ENCODE measurements around the gene USP33.
"Not testable (repeated sequence)": the region's sequence is repeated elsewhere in the genome, so short reads cannot be mapped to it uniquely, and the experiment has no call there.

The USP33 gene

DNA sequence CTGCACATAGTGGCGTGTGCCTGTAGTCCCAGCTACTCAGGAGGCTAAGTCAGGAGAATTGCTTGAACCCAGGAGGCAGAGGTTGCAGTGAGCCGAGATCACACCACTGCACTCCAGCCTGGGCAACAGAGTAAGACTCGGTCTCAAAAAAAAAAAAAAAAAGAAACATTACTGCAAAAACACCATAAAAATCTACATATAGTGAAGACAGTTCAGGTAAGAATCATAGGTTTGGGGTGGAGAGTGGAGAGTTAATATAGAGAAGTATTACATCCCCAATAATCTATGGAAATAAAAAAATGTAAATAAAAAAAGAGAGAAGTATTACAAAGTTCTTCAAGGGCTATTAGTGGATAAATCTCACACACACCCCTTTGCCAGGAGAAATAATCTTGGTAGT lies 84.8 kb downstream of the USP33 start:
- H3K4me3 ChIP-seq, H3K27ac ChIP-seq: not testable (repeated sequence)

DNA sequence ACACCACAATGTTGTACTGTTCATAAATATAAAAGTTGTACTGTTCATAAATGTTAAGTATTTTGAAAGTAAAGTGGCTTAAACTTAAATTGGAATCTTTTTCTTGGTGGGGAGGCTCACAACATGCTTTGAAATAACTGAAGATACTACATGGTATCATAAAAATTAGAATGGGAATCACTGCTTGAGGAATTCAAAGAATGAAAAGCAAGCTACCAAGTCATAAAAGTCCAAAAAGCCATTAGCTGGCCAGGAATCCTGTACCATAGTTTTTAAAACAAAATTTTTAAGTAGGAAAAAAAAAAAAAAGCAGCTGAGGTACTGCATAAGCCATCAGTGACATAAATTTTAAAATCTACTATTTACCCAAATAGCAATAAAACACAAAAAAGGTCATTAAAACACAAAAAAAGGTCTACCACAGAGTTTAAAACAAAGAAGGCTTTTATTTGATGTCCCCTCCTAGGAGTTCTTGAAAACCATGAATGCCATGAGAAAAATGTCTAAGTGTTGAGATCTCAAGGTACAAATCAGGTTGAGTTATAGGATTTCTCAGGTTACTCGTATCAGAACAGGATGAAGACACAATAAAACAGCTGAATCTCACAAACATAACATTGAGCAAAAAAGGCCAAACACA lies 85.8 kb downstream of the USP33 start:
- Histone ChIP-seq H3K27ac (no peak overlapping the region), H3K4me3 (no peak overlapping the region)

DNA sequence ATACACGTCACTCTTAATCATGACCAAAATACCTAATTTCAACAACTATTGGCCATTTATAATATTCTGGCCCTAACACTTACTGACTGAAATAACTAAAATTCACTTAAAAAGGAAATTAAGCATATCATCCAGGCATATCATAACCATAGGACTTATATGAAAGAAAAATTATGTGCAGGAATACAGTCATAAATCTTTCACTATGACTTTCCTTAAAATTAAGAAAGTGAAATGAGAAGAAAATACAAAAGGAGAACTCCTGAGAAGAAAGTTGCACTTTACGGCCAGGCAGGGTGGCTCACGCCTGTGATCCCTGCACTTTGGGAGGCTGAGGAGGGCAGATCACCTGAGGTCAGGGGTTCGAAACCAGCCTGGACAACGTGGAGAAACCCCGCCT lies 86.6 kb downstream of the USP33 start:
- Histone ChIP-seq H3K27ac (no peak overlapping the region), H3K4me3 (no peak overlapping the region)

DNA sequence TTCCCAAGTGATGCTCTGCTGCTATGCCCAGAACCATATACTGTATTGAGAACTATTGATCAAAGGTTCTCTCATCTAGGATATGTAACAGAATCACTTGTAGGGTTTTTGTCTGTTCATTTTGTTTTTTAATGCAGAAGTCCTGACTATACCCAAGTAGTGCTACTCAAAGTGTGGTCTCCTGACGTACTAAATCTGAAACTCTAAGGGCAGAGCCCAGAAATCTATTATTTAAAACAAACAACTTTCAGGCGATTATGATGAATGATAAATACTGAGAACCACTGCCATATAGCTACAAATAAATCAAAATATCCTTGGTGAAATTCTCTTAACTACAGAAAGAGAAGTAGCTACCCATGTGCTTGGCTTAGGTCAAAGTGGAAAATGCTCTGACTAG lies 87.3 kb downstream of the USP33 start:
- Histone ChIP-seq H3K27ac (no peak overlapping the region), H3K4me3 (no peak overlapping the region)

DNA sequence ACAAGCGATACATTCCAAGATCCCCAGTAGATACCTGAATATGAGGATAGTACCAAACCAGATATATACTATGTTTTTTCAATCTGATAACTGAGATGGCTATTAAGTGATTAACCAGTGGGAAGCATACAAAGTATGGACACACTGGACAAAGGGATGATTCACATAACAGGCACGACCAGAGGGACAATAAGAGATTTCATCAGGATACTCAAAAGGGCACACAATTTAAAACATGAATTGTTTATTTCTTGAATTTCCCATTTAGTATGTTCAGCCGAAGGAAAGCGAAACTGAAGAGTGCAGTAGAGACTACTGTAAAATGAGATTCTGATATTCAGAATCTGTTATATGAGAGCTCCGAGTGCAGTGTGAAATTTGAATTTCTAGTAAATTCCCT lies 87.8 kb downstream of the USP33 start:
- Histone ChIP-seq H3K27ac (no peak overlapping the region), H3K4me3 (no peak overlapping the region)

DNA sequence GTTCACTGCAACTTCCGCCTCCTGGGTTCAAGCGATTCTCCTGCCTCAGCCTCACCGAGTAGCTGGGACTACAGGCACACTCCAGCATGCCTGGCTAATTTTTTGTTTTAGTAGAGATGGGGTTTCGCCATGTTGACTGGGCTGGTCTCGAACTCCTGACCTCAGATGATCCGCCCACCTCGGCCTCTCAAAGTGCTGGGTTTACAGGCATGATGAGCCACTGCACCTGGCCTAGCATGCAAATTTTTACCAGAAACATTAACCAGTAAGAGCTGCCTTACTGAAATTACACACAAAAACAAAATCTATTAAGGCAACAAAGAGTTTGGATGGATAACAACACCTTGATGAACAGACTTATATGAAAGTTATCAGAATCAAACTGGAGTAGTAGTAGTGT lies 89.3 kb downstream of the USP33 start:
- H3K4me3 ChIP-seq, result no peak overlapping the region
- no peak overlapping the region for H3K27ac ChIP-seq

DNA sequence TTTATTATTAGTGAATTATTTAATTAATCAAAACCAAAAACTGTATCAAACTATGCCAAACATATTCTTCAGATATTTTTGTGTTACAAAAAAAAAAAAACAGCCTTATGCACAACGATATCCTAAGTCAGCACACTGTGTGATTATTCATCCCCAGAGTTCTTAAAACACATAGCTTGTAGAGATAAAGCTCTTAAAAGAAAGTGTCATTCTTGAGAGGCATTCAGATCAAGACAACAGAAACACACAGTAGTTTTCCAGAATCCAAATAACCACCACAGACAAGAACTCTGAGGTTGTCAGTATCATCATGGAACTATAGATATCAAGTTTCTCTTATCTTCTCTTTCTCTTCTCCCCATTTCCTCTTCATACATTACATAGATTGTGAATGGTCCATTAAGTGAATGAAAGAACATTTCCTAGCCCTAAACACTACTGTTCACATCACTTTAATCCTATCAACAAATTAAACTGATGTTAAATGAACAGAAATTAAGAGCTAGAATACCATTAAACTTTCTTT lies 90.7 kb downstream of the USP33 start:
- H3K4me3 ChIP-seq, result no peak overlapping the region
- H3K27ac ChIP-seq, result no peak overlapping the region

DNA sequence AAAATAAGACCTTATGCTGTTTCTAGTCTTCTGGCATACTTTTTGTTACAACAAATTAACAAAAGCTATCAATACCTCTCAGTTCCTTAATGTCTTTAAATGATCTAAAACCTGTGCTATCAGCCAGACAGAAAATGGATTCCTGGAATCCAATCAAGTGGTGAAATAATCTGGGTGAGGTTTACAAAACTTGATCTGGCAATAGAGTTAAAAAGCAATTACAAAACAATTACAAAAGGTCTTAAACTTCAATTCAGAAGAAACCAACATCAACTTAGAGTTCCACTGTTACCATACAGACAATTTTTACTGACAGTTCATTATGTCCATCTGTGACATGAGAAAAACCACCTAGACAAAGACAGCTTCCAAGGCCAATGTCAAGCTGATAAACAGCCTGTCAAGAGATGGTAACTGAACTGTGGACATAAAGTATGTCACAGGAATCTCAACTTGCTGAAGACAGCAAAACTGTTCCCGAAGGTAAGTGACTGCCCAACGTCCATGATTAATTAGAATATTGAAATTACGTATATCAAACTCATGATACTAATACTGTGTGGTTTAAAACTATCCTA lies 94.6 kb downstream of the USP33 start:
- H3K4me3 ChIP-seq, result no peak overlapping the region
- no peak overlapping the region for H3K27ac ChIP-seq

DNA sequence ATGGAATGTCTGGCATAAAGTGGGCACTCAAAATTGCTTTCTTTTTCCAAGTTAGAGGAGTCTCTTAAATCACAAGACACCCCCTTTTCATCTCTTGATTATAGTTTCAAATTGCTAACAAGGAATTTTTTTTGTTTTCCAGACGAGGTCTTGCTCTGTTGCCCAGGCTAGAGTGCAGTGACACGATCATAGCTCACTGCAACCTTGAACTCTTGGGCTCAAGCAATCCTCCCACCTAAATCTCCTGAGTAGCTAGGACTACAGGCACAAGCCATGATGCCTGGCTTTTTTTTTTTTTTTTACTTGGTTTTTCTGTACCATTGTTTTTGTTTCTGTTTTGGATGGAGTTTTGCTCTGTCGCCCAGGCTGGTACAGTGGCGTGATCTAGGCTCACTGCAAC lies 98.0 kb downstream of the USP33 start:
- Histone ChIP-seq H3K4me3 (no peak overlapping the region), H3K27ac (no peak overlapping the region)

DNA sequence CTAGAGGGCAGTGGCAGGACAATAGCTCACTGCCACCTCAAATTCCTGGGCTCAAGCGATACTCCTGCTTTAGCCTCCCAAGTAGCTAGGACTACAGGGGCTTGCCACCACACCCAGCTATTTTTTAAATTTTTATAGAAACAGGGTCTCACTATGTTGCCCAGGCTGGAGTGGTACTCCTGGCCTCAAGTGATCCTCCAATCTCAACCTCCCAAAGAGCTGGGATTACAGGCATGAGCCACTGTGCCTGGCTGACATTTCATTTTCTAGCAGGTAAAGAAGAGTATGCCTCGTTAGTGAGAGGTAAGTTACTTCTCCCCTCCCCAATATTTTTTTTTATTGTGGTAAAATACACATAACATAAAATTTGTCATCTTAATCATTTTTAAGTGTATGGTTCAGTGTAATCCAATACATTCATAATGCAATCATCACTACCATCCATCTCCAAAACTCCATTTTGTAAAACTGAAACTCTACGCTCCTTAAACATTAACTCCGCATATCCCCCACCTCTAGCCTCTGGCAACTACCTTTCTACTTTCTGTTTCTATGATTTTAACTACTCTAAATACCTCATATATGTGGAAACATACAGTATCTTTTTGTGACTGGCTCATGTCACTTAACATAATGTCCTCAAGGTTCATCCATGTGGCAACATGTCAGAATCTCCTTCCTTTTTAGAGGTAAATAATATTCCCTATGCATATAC lies 99.6 kb downstream of the USP33 start:
- Histone ChIP-seq H3K27ac (no peak overlapping the region), H3K4me3 (no peak overlapping the region)

DNA sequence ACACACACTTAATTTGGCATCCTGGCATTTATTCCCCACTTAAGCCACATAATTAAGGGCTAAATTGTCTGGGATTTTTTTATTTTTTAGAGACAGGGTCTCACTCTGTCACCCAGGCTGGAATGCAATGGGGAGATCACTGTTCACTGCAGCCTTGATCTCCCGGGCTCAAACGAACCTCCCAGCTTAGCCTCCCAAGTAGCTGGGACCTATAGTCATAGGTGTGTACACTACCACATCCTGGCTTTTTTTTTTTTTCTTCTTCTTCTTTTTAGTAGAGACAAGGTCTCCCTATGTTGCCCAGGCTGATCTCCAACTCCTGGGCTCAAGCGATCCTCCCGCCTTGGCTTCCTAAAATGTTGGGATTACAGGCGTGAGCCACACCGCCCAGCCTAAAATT lies 101.4 kb downstream of the USP33 start:
- H3K27ac ChIP-seq, result no peak overlapping the region
- no peak overlapping the region for H3K4me3 ChIP-seq

DNA sequence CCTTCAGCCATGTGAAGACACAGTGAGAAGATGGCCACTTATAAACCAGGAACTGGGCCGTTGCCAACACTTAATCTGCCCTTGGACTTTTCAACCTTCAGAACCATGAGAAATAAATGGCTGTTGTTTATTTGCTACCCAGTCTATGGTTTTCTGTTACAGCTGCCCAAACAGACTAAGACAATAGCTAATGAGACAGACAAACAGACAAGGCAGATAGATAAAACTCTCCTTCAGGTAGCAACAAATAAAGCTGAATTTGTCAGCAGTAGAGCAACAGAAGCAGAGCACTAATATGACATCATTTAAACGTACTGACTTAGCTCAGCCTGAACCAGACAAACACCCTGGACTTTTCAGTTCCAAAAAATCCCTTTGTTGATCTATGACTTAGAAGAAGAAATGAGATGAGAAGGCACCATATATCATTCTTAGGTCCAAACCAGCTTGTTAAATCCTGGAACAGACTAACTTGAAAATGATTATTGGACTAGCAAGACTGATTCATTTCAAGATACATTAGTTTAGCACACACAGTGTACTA lies 104.1 kb downstream of the USP33 start:
- no peak overlapping the region for H3K27ac ChIP-seq
- H3K4me3 ChIP-seq, result no peak overlapping the region

DNA sequence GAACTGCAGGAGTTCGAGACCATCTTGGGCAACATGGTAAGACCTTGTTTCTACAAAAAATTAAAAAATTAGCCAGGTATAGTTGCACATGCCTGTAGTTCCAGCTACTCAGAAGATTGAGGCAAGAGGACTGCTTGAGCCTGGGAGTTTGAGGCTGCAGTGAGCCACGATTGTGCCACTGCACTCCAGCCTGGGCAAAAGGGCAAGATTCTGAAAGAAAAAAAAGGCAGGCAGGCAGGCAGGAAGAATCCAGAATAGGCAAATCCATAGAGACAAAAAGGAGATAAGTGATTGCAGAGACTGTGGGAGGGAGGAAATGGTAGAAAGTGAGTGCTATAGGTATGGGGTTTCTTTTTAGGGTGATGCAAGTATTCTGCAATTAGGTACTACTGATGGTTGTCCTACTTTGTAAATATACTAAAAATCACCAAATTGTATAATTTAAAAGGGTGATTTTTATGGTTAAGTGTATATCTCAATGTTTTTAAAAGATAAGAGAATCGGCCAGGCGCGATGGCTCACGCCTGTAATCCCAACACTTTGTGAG lies 106.6 kb downstream of the USP33 start:
- Histone ChIP-seq H3K4me3 (no peak overlapping the region), H3K27ac (no peak overlapping the region)

DNA sequence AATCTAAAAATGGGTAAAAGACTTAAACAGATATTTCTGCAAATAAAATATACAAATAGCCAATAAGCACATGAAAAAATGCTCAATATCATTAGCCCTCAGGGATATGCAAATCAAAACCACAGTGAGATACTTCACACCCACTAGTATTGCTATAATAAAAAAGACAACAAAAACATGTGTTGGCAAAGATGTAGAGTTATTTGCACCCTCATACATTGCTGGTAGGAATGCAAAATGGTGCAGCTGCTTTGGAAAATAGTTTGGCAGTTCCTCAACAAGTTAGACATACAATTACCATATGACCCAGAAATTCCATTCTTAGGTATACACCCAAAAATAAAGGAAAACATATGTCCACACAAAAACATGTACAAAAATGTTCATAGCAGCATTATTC lies 107.4 kb downstream of the USP33 start:
- H3K4me3 ChIP-seq, result no peak overlapping the region
- no peak overlapping the region for H3K27ac ChIP-seq

DNA sequence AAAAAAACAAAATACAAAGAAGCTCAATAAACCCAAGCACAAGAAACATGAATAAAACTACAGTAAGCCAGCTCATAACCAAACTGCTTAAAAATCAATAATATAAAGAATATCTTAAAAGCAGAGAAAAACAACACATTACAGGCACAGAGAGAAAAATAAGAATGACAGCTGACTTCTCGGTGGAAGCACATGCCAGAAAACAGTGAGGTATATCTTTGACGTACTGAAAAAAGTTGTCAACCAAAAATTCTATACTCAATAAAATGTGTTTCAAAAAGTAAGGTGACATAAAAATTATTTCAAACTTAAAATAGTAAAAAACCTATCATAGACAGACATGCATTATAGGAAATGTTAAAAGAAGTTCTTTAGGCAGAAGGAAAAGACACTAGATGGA lies 110.5 kb downstream of the USP33 start:
- Histone ChIP-seq H3K4me3 (no peak overlapping the region), H3K27ac (no peak overlapping the region)

DNA sequence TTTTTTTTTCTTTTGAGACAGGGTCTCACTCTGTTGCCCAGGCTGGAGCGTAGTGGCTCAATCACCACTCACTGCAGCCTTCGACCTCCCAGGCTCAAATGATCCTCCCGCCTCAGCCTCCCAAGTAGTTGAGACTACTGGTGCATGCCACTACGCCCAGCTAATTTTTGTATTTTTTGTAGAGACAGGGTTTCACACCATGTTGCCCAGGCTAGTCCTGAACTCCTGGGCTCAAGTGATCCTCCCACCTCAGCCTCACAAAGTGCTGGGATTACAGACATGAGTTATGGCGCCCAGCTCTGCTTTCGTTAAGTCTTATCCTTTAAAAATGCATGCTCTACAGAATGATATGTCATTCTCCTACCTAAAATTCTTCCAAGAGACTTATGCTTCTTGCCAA lies 113.4 kb downstream of the USP33 start:
- H3K27ac ChIP-seq, H3K4me3 ChIP-seq: not testable (repeated sequence)

All from skin epidermis (tissue), 12 donors.